ENCODE results near the gene NT5C2. TPM values are rescaled to one million over a fixed set of nuclear protein-coding genes. Genes with fewer than 3 reads are reported as not detected.

NT5C2 gene
- total RNA-seq (2022; extraction: Qiagen RNA extraction; ENCODE audit: low read depth), result 73.0 to 85.5 TPM (median 82.2 TPM) in 5 replicates

GRCh38 chr10:103193107-103193819 is at the start of gene NT5C2:
Gene NT5C2, minus strand, starts transcription at chr10:103193272. Its CDS starts 18,314 bp downstream, at chr10:103174958.

Other genes with a start within 250 kb of the NT5C2 start
- gene RPEL1, start 52.6 kb upstream of the NT5C2 start, total RNA-seq (2022; extraction: Qiagen RNA extraction; ENCODE audit: low read depth), result 0.07 to 0.09 TPM in 2 of 5 replicates, not detected in the others
- gene INA, start 83.9 kb upstream of the NT5C2 start, total RNA-seq (2022; extraction: Qiagen RNA extraction; ENCODE audit: low read depth), result 20.9 to 29.2 TPM (median 23.3 TPM) in 5 replicates
- gene PCGF6, start 157.9 kb upstream of the NT5C2 start, total RNA-seq (2022; extraction: Qiagen RNA extraction; ENCODE audit: low read depth), result 9.0 to 12.7 TPM (median 12.3 TPM) in 5 replicates
- 2.4 to 3.6 TPM (median 3.2 TPM) in 5 replicates for gene TAF5, start 174.7 kb upstream of the NT5C2 start, total RNA-seq (2022; extraction: Qiagen RNA extraction; ENCODE audit: low read depth)
- gene ATP5MK, start 203.2 kb upstream of the NT5C2 start, total RNA-seq (2022; extraction: Qiagen RNA extraction; ENCODE audit: low read depth), result 505 to 614 TPM (median 526 TPM) in 5 replicates
- gene PDCD11, start 203.4 kb upstream of the NT5C2 start, total RNA-seq (2022; extraction: Qiagen RNA extraction; ENCODE audit: low read depth), result 34.0 to 41.2 TPM (median 40.6 TPM) in 5 replicates